ENCODE data around the gene GUCA2B.

The GUCA2B gene

DNA sequence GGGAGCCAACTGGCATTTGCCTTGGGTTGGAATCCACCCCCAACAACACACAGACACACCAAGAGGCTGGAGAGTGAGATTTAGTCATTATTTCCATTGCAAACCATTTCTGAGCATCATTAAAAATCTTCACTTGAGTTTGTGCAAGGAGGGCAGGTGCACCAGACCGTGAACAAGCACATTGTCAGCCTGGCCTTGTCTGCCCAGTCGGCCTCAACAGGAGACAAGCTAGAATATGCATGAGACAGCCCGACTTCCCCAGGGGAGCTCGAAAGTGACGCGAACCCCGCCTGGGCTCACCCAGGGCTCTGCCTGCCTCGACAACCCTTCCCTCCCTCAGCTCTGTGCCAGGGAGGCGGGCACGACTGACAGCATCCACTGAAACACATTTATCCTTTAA lies 15.4 kb upstream of the GUCA2B start:
- no peak overlapping the region for H3K27ac ChIP-seq
- no peak for DNase-seq
- H3K36me3 ChIP-seq (replicated peaks), result no peaks in the 10 kb centered on the region
- in situ Hi-C loops (cut with HindIII; ENCODE audit: low pct_ligation_motif_present, low sequenced_read_pairs), result no loop called here
- TF ChIP-seq, protein P1, sequence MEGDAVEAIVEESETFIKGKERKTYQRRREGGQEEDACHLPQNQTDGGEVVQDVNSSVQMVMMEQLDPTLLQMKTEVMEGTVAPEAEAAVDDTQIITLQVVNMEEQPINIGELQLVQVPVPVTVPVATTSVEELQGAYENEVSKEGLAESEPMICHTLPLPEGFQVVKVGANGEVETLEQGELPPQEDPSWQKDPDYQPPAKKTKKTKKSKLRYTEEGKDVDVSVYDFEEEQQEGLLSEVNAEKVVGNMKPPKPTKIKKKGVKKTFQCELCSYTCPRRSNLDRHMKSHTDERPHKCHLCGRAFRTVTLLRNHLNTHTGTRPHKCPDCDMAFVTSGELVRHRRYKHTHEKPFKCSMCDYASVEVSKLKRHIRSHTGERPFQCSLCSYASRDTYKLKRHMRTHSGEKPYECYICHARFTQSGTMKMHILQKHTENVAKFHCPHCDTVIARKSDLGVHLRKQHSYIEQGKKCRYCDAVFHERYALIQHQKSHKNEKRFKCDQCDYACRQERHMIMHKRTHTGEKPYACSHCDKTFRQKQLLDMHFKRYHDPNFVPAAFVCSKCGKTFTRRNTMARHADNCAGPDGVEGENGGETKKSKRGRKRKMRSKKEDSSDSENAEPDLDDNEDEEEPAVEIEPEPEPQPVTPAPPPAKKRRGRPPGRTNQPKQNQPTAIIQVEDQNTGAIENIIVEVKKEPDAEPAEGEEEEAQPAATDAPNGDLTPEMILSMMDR (IDR thresholded peaks at IDR 0.05; ENCODE audit: low read depth, low read length, missing control alignments), result no peak
- peaks cover 6% of the 10 kb centered on the region for H3K27me3 ChIP-seq (replicated peaks)
- no peak overlapping the region for H3K4me3 ChIP-seq (ENCODE audit: low read depth, low read length)

DNA sequence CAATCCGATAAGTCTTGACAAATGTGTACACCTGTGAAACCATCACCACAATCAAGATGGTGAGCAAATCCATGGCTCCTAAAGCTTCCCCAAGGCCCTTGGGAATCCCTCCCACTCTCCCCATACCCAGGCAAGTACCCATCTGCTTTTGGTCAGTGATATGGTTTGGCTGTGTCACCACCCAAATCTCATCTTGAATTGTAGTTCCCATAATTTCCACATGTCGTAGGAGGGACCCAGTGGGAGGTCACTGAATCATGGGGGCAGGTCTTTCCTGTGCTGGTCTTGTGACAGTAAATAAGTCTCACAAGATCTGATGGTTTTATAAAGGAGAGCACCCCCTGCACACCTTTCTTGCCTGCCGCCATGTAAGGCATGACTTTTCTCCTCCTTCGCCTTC lies 14.6 kb upstream of the GUCA2B start:
- TF ChIP-seq, protein P1 (IDR thresholded peaks at IDR 0.05; ENCODE audit: low read depth, low read length, missing control alignments), result peak; percentile 4
- Histone ChIP-seq H3K27me3 (replicated peaks) (peaks cover 7% of the 10 kb centered on the region), H3K36me3 (replicated peaks) (no peaks in the 10 kb centered on the region), H3K4me3 (ENCODE audit: low read depth, low read length) (no peak overlapping the region), H3K27ac (no peak overlapping the region)
- in situ Hi-C loops (cut with HindIII; ENCODE audit: low pct_ligation_motif_present, low sequenced_read_pairs), result no loop called here
- no peak for DNase-seq

DNA sequence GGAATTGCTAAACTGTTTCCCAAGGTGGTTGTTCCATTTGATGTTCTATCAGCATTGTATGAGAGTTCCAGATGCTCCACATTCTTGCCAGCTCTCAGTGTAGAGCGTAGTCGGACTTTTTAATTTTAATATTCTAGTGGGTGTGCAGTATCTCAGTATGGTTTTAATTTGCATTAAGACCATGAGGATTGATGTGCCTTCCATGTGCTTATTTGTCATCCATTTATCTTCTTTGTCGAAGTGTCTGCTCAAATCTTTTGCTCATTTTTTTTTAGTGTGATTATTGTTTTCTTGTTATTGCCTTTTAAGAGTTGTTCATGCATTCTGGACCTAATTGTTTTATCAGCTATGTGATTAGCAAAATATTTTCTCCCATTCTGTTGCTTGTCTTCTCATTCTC lies 13.8 kb upstream of the GUCA2B start:
- in situ Hi-C loops (cut with HindIII; ENCODE audit: low pct_ligation_motif_present, low sequenced_read_pairs), result no loop called here

DNA sequence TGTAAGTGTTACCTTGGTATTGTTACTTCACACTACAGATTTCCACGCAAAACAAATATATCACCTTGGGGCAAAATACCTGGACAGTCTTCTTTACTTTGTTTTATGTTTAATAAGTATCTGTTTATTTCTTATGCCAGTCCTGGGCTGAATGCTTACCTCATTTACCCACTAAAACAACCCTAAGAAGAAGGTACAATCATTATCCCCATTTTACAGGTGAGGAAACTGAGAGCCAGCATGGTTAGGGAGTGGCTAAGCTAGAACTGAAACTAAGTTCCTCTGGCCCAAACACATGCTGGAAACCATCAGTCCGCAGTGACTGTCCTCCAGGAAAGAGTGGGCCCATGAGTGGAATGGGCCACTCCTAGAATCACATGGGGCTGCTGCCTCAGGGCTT lies 13.0 kb upstream of the GUCA2B start:
- in situ Hi-C loops (cut with HindIII; ENCODE audit: low pct_ligation_motif_present, low sequenced_read_pairs), result no loop called here
- H3K4me3 ChIP-seq (ENCODE audit: low read depth, low read length), result no peak overlapping the region
- no peaks in the 10 kb centered on the region for H3K36me3 ChIP-seq (replicated peaks)
- no peak overlapping the region for H3K27ac ChIP-seq
- TF ChIP-seq, protein P1 (IDR thresholded peaks at IDR 0.05; ENCODE audit: low read depth, low read length, missing control alignments), result no peak
- peaks cover 14% of the 10 kb centered on the region for H3K27me3 ChIP-seq (replicated peaks)
- DNase-seq, result no peak

More for the DNA sequence above, 13.8 kb upstream of the GUCA2B start:
- Histone ChIP-seq H3K27ac (no peak overlapping the region), H3K27me3 (replicated peaks) (peaks cover 14% of the 10 kb centered on the region), H3K4me3 (ENCODE audit: low read depth, low read length) (no peak overlapping the region), H3K36me3 (replicated peaks) (no peaks in the 10 kb centered on the region)
- DNase-seq, result no peak
- TF ChIP-seq, protein P1 (IDR thresholded peaks at IDR 0.05; ENCODE audit: low read depth, low read length, missing control alignments), result no peak

DNA sequence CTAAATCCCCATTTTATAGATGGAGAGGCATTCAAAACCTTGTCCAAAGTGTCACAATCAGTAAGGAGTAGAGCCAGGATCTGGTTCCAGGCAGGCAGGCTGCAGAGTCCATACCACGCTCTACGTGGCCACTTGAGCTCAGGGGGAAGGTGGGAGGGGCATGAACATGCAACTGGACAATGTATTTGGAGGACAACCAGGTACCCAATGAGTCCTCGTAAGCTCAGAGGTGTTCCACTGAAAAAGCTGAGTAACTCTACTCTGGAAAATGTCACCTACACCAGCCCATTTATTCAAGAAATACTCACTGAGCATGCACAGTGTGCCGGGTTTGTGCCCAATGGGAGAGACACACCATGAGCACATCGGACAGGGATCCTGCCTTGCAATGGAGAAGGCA lies 11.2 kb upstream of the GUCA2B start:
- no peak overlapping the region for H3K4me3 ChIP-seq (ENCODE audit: low read depth, low read length)
- no peaks in the 10 kb centered on the region for H3K36me3 ChIP-seq (replicated peaks)
- TF ChIP-seq, protein P1 (IDR thresholded peaks at IDR 0.05; ENCODE audit: low read depth, low read length, missing control alignments), result no peak
- no peak for DNase-seq
- peaks cover 18% of the 10 kb centered on the region for H3K27me3 ChIP-seq (replicated peaks)
- no peak overlapping the region for H3K27ac ChIP-seq
- in situ Hi-C loops (cut with HindIII; ENCODE audit: low pct_ligation_motif_present, low sequenced_read_pairs), result no loop called here

DNA sequence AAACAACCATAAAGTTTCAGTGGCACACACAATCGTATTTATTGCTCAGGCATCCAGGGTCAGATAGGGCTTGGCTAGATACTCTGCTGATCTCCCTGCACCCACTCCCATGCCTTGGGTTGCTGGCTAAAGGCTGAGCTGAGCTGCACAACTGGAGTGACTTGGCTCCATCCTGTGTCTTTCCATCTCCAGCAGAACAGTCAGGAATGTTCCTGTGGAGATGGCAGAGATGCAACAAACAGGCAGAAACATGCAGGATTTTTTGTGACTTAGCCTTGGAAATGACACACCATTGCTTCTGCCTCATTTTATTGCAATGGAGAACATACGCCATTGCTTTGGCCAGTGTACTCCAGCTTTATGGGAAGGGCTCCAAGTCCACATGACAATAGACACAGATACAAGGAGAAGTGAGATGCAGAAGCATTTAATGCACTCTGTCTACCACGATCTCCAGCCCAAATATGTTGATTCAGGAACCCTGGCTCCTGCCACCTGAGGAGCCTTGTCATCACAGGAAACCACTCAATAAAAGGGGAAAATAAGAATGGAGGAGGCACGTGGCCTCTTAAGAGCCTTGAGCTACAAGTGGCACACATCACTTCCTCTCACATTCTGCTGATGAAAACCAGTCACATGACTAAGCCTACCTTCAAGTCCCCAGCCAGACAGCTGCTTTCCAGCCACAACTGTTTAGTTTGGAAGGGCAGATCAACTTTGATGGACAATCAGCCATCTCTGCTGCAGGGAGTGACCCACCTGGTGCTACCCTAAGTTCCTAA lies 10.1 kb upstream of the GUCA2B start:
- peaks cover 17% of the 10 kb centered on the region for H3K27me3 ChIP-seq (replicated peaks)
- no peak overlapping the region for H3K4me3 ChIP-seq (ENCODE audit: low read depth, low read length)
- DNase-seq, result no peak
- in situ Hi-C loops (cut with HindIII; ENCODE audit: low pct_ligation_motif_present, low sequenced_read_pairs), result no loop called here
- H3K27ac ChIP-seq, result no peak overlapping the region
- no peaks in the 10 kb centered on the region for H3K36me3 ChIP-seq (replicated peaks)
- TF ChIP-seq, protein P1 (IDR thresholded peaks at IDR 0.05; ENCODE audit: low read depth, low read length, missing control alignments), result no peak

Data from brain microvascular endothelial cell (primary cell).